OCI-LY1 (cell line): Measurements from ENCODE around the gene ZKSCAN3.

Experiments
- CTCF ChIP-seq: fragments of 200-600 bp; sonication (generic), shearing (Covaris generic); IDR thresholded peaks from 2 replicates; pipeline ENCODE4 v1.5.1; 2017; ENCODE audit warnings: mild to moderate bottlenecking, antibody characterized with exemption, low read length, moderate library complexity, mixed read lengths
- EZH2 ChIP-seq: fragments of 200-600 bp; sonication (generic), shearing (Covaris generic); IDR thresholded peaks from 2 replicates; pipeline ENCODE4 v1.8.0; 2017; ENCODE audit warnings: borderline replicate concordance, mixed run types, mild to moderate bottlenecking, antibody characterized with exemption, low read length, moderate library complexity, mixed read lengths

- TF ChIP-seq CTCF (no peak), EZH2 (no peak)
These were observed 63.9 kb downstream of the ZKSCAN3 start for GRCh38 chr6:28413681-28414080.
